ENCODE measurements around the gene DCP1B. TPM values are rescaled to one million over a fixed set of nuclear protein-coding genes. Genes with fewer than 3 reads are reported as not detected.
A peak's percentile ranks its signal among the peaks of the same experiment; 100 is the strongest.
"Not testable (repeated sequence)": the region's sequence is repeated elsewhere in the genome, so short reads cannot be mapped to it uniquely, and the experiment has no call there.

The DCP1B gene
- total RNA-seq, 1 experiment from 2014 or later = 25.7 TPM

- DNase-seq (ENCODE audit: low spot score) = no peak
Observed at GRCh38 chr12:1977109-1977508, 27.1 kb downstream of the DCP1B start.

- no peak for DNase-seq (ENCODE audit: low spot score)
Observed at GRCh38 chr12:1974812-1975211, 29.4 kb downstream of the DCP1B start.

GRCh38 chr12:1972856-1973317 lies 31.4 kb downstream of the DCP1B start:
- DNase-seq (ENCODE audit: low spot score) = no peak

- DNase-seq (ENCODE audit: low spot score) = no peak
Observed at GRCh38 chr12:1972260-1972659, 32.0 kb downstream of the DCP1B start.

GRCh38 chr12:1970331-1970900 lies 33.8 kb downstream of the DCP1B start:
- DNase-seq (ENCODE audit: low spot score) = no peak

- no peak for DNase-seq (ENCODE audit: low spot score)
Observed at GRCh38 chr12:1966561-1967226, 37.6 kb downstream of the DCP1B start.

- DNase-seq (ENCODE audit: low spot score) = no peak
Observed at GRCh38 chr12:1965916-1966315, 38.3 kb downstream of the DCP1B start.

- no peak for DNase-seq (ENCODE audit: low spot score)
Observed at GRCh38 chr12:1962051-1963020, 41.9 kb downstream of the DCP1B start.

- DNase-seq (ENCODE audit: low spot score) = no peak
Observed at GRCh38 chr12:1956716-1957115, 47.5 kb downstream of the DCP1B start.

GRCh38 chr12:1949771-1950470 lies 54.3 kb downstream of the DCP1B start:
- DNase-seq (ENCODE audit: low spot score) = no peak

GRCh38 chr12:1948883-1949282 lies 55.4 kb downstream of the DCP1B start:
- DNase-seq (ENCODE audit: low spot score) = no peak

- DNase-seq (ENCODE audit: low spot score) = no peak
Observed at GRCh38 chr12:1947081-1947480, 57.2 kb downstream of the DCP1B start.

GRCh38 chr12:1946296-1946695 lies 58.0 kb downstream of the DCP1B start:
- DNase-seq (ENCODE audit: low spot score) = no peak

GRCh38 chr12:1945502-1945901 lies 58.8 kb downstream of the DCP1B start:
- DNase-seq (ENCODE audit: low spot score) = not testable (repeated sequence)

GRCh38 chr12:1939801-1940607 lies 64.3 kb downstream of the DCP1B start:
- peak; percentile 81 for DNase-seq (ENCODE audit: low spot score)

GRCh38 chr12:1939331-1939730 lies 64.9 kb downstream of the DCP1B start:
- DNase-seq (ENCODE audit: low spot score) = no peak

- no peak for DNase-seq (ENCODE audit: low spot score)
Observed at GRCh38 chr12:1937481-1938224, 66.6 kb downstream of the DCP1B start.

- peak; percentile 86 for DNase-seq (ENCODE audit: low spot score)
Observed at GRCh38 chr12:1936406-1937320, 67.6 kb downstream of the DCP1B start.

GRCh38 chr12:1935700-1936378 lies 68.4 kb downstream of the DCP1B start:
- no peak for DNase-seq (ENCODE audit: low spot score)

Data from H4 (cell line).